Right atrium auricular region (tissue), 2 donors: Measurements from ENCODE around the gene RHOT1. TPM values are rescaled to one million over a fixed set of nuclear protein-coding genes. Genes with fewer than 3 reads are reported as not detected.

Source experiments
- DNase-seq: peaks from one replicate; pipeline ENCODE4 v3.0.0-alpha.2; 2019; ENCODE audit warnings: low spot score
- H3K27ac ChIP-seq, 2 donors: fragments of 200-600 bp; sonication (generic); 1 replicate in 1 of 2; 2 replicates in 1 of 2; pipeline ENCODE4 v1.5.1; 2016 to 2019
- H3K27me3 ChIP-seq, 2 donors: fragments of 200-600 bp; sonication (generic); one replicate each; pipeline versions ENCODE4 v1.5.1 to v1.6.0; 2017 to 2019
- H3K36me3 ChIP-seq: fragments of 200-600 bp; sonication (generic); one replicate; pipeline ENCODE4 v1.5.1; 2016
- H3K4me1 ChIP-seq, 2 donors: fragments of 200-600 bp; sonication (generic); one replicate each; pipeline versions ENCODE4 v1.5.1 to v1.6.0; 2017 to 2019
- H3K4me3 ChIP-seq, 2 donors: fragments of 200-600 bp; sonication (generic); 1 replicate in 1 of 2; 2 replicates in 1 of 2; pipeline ENCODE4 v1.5.1; 2017 to 2019; ENCODE audit warnings: mild to moderate bottlenecking in 1 of 2, moderate library complexity in 1 of 2
- H3K9me3 ChIP-seq, 2 donors: fragments of 200-600 bp; sonication (generic); one replicate each; pipeline ENCODE4 v1.5.1; 2019
- CTCF ChIP-seq, 2 donors: fragments of 200-600 bp; sonication (generic); IDR thresholded peaks; one replicate each; pipeline ENCODE4 v1.5.1; 2019; ENCODE audit warnings: antibody characterized with exemption in 2 of 2
- total RNA-seq, 2 donors: library from RNA; depleted of rRNA; stranded (reverse); fragments of >200 nt; gene quantifications; one replicate each; pipeline ENCODE4 v1.1.0, GENCODE V29; 2016

RHOT1 gene
- total RNA-seq, 2 donors from 2014 or later: 39.6 to 51.0 TPM

GRCh38 chr17:32223703-32224102, 81.4 kb downstream of the RHOT1 start:
- Histone ChIP-seq H3K4me3 (no peak overlapping the region), H3K27ac (no peak overlapping the region), H3K9me3 (no peaks in the 10 kb centered on the region), H3K36me3 (peaks cover 8% of the 10 kb centered on the region), H3K27me3 (no peaks in the 10 kb centered on the region), H3K4me1 (no peaks in the 10 kb centered on the region)
- no peak for TF ChIP-seq CTCF (IDR thresholded peaks at IDR 0.05)
- no peak for DNase-seq

- no peak for TF ChIP-seq CTCF (IDR thresholded peaks at IDR 0.05)
- H3K36me3 ChIP-seq: peaks cover 8% of the 10 kb centered on the region
Observed at GRCh38 chr17:32226886-32227285, 84.6 kb downstream of the RHOT1 start.

GRCh38 chr17:32227910-32228309, 85.6 kb downstream of the RHOT1 start:
- H3K4me1 ChIP-seq: no peaks in the 10 kb centered on the region
- H3K4me3 ChIP-seq: no peak overlapping the region
- TF ChIP-seq CTCF (IDR thresholded peaks at IDR 0.05): no peak
- no peaks in the 10 kb centered on the region for H3K9me3 ChIP-seq
- H3K27ac ChIP-seq: no peak overlapping the region
- H3K36me3 ChIP-seq: peaks cover 8% of the 10 kb centered on the region
- no peak for DNase-seq
- no peaks in the 10 kb centered on the region for H3K27me3 ChIP-seq

More at GRCh38 chr17:32226886-32227285, 84.6 kb downstream of the RHOT1 start:
- Histone ChIP-seq H3K9me3 (no peaks in the 10 kb centered on the region), H3K4me1 (no peaks in the 10 kb centered on the region), H3K27me3 (no peaks in the 10 kb centered on the region), H3K27ac (no peak overlapping the region), H3K4me3 (no peak overlapping the region)
- no peak for DNase-seq

- no peak for DNase-seq
- no peak overlapping the region for H3K27ac ChIP-seq
- H3K36me3 ChIP-seq: no peaks in the 10 kb centered on the region
- TF ChIP-seq CTCF (IDR thresholded peaks at IDR 0.05): no peak
- H3K27me3 ChIP-seq: no peaks in the 10 kb centered on the region
- H3K4me1 ChIP-seq: peaks cover 0 to 2% of the 10 kb centered on the region in 2 donors
- H3K4me3 ChIP-seq: no peak overlapping the region
- no peaks in the 10 kb centered on the region for H3K9me3 ChIP-seq
Observed at GRCh38 chr17:32235588-32235987, 93.3 kb downstream of the RHOT1 start.

- H3K9me3 ChIP-seq: no peaks in the 10 kb centered on the region
- H3K4me3 ChIP-seq: no peak overlapping the region
- no peaks in the 10 kb centered on the region for H3K36me3 ChIP-seq
- H3K27ac ChIP-seq: no peak overlapping the region
- DNase-seq: peak; percentile 32
- H3K27me3 ChIP-seq: no peaks in the 10 kb centered on the region
- TF ChIP-seq CTCF (IDR thresholded peaks at IDR 0.05): no peak
- peaks cover 0 to 18% of the 10 kb centered on the region in 2 donors for H3K4me1 ChIP-seq
Observed at GRCh38 chr17:32239456-32239855, 97.2 kb downstream of the RHOT1 start.

GRCh38 chr17:32240750-32241149, 98.4 kb downstream of the RHOT1 start:
- Histone ChIP-seq H3K9me3 (no peaks in the 10 kb centered on the region), H3K36me3 (no peaks in the 10 kb centered on the region), H3K4me3 (no peak overlapping the region), H3K27ac (no peak overlapping the region), H3K27me3 (no peaks in the 10 kb centered on the region), H3K4me1 (peaks cover 0 to 18% of the 10 kb centered on the region in 2 donors)
- no peak for TF ChIP-seq CTCF (IDR thresholded peaks at IDR 0.05)
- no peak for DNase-seq
